Adrenal gland (tissue), 12 donors: ENCODE measurements around the gene SRGAP1. TPM values are rescaled to one million over a fixed set of nuclear protein-coding genes. Genes with fewer than 3 reads are reported as not detected.
"Not testable (repeated sequence)": the region's sequence is repeated elsewhere in the genome, so short reads cannot be mapped to it uniquely, and the experiment has no call there.

Experiments
- DNase-seq, 7 donors: peaks; one replicate each; pipeline ENCODE4 v3.0.0-alpha.2; 2019 to 2020
- H3K27ac ChIP-seq, 5 donors: fragments of 200-600 bp; sonication (generic) in 4 of 5; 1 replicate in 3 of 5; 2 replicates in 2 of 5; pipeline versions ENCODE4 v1.5.1 to v1.8.0; 2016 to 2020; ENCODE audit warnings: mild to moderate bottlenecking in 1 of 5
- H3K27me3 ChIP-seq: fragments of 200-600 bp; 2 replicates; pipeline ENCODE4 v1.8.0; 2021
- H3K36me3 ChIP-seq, 2 donors: fragments of 200-600 bp; replicated peaks in 1 of 2; 1 replicate in 1 of 2; 2 replicates in 1 of 2; pipeline versions ENCODE4 v1.5.1 to v1.8.0; 2018 to 2022
- H3K4me1 ChIP-seq, 2 donors: fragments of 200-600 bp; replicated peaks in 1 of 2; 1 replicate in 1 of 2; 2 replicates in 1 of 2; pipeline versions ENCODE4 v1.5.1 to v1.8.0; 2018 to 2021
- H3K4me3 ChIP-seq, 4 donors: fragments of 200-600 bp; sonication (generic) in 3 of 4; one replicate each; pipeline ENCODE4 v1.5.1; 2016 to 2018
- H3K9me3 ChIP-seq, 3 donors: fragments of 200-600 bp; sonication (generic) in 1 of 3; replicated peaks in 1 of 3; 1 replicate in 2 of 3; 2 replicates in 1 of 3; pipeline versions ENCODE4 v1.5.1 to v1.8.0; 2016 to 2021
- POLR2A ChIP-seq, 2 donors: fragments of 450-650 bp; IDR thresholded peaks; one replicate each; pipeline ENCODE4 v1.6.1; 2017; ENCODE audit warnings: antibody characterized with exemption in 2 of 2, mild to moderate bottlenecking in 2 of 2, moderate library complexity in 1 of 2
- whole genome bisulfite sequencing, 4 donors: extraction: QIAGEN DNeasy Blood & Tissue Kit in 2 of 4; methylation state at CpG; one replicate each; pipeline versions ENCODE4 v1.1.5 to v1.1.7; 2013 to 2017; 5-methylcytosine and 5-hydroxymethylcytosine counted together
- intact Hi-C, 2 donors: fragments of 100-400 bp; cut with DNase I; formaldehyde crosslinking; loops; one replicate each; pipeline versions ENCODE4 v1.14.1 to v1.15.0; 2022 to 2023
- polyA plus RNA-seq, 3 donors: library from polyadenylated mRNA; stranded (reverse); fragments of 200-250 nt in 2 of 3; fragments of 350-450 nt in 1 of 3; fragmentation: Illumina TruSeq in 1 of 3; extraction: RNeasy Lipid Tissue Mini Kit (QIAGEN cat#74804) in 1 of 3; gene quantifications; one replicate each; pipeline ENCODE4 v1.2.3, GENCODE V29; 2013 to 2014
- total RNA-seq, 9 donors: library from RNA; depleted of rRNA in 4 of 9; stranded (reverse); fragments of >200 nt in 4 of 9; fragments of 120-200 nt in 1 of 9; fragmentation: NEBNext Ultra II Directional in 1 of 9; extraction: Animal tissue kit (Norgen Biotek cat#: 25700) in 1 of 9; gene quantifications; one replicate each; pipeline versions ENCODE4 v1.1.0 to v1.2.4, GENCODE V29; 2013 to 2023
- TF ChIP-seq, protein P1 (sequence below), 6 experiments: fragments of 450-650 bp in 4 of 6; fragments of 200-600 bp in 2 of 6; sonication (generic) in 1 of 6; IDR thresholded peaks; 1 replicate in 5 of 6; 2 replicates in 1 of 6; pipeline versions ENCODE4 v1.5.1 to v1.8.0; 2016 to 2021; ENCODE audit warnings: antibody characterized with exemption in 6 of 6, mild to moderate bottlenecking in 2 of 6, moderate library complexity in 1 of 6
- donor health status: healthy with polysubstance abuse.
- donor health status: Bipolar disorder and iron deficiency.
- donor health status: DM: yes; HTN: yes; CAD: no.
- donor health status: DM: no; HTN: no; CAD: no.
- donor health status: DM: no; HTN: no; CAD: no.
- donor health status: DM: yes; HTN: yes; CAD: no.

SRGAP1 gene
- total and polyA plus RNA-seq, 12 donors: 2.4 to 35.6 (median 9.8) TPM

DNA sequence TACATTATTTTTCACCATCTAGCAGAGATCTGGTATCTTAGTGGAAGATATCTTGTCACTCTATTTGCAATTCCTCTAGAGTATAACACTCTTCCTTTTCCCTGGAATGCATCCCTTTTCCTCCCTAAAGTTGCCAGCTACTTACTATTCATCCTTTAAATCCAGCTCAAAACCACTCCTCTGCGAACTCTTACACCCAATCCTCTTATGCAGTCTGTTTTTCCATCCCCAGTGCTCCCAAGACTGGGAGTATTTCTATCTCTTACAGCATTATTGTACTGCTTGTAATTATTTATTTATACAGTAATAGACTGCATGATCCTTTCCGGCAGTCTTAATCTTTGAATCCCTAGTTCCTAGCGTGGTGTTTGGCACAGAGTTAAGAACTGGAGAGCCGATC, 2.9 kb upstream of the SRGAP1 start:
- intact Hi-C loops: loop anchor here (10.0 kb wide), 2 partner anchors 73 to 103 kb away; no protein-coding TSS in a partner anchor
- H3K27me3 ChIP-seq: no peaks in the 10 kb centered on the region

DNA sequence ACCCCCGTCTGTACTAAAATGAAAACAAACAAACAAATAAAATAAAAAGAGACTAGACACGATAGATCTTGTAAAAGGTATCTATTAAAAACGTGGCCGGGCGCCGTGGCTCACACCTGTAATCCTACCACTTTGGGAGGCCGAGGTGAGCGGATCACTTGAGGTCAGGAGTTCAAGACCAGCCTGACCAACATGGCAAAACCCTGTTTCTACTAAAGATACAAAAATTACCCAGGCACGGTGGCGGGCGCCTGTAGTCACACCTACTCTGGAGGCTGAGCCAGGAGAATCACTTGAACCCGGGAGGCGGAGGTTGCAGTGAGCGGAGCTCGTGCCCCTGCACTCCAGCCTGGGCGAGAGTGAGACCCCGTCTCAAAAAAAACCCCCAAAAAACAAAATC, 1.8 kb upstream of the SRGAP1 start:
- H3K27me3 ChIP-seq, H3K4me3 ChIP-seq, H3K9me3 ChIP-seq, H3K36me3 ChIP-seq: not testable (repeated sequence)
- peak overlapping the region in 1 of 5 donors; percentile 96 for H3K27ac ChIP-seq
- peak in 1 of 7 donors; percentile 32 for DNase-seq
- H3K4me1 ChIP-seq: peaks cover 3 to 22% of the 10 kb centered on the region in 2 donors
- intact Hi-C loops: loop anchor here (10.0 kb wide), 2 partner anchors 72 to 102 kb away; no protein-coding TSS in a partner anchor
- 91 to 97% (median 94%) methylated on average over 17 of the region's 17 CpGs for WGBS, 4 donors

More for the DNA sequence above, 2.9 kb upstream of the SRGAP1 start:
- H3K36me3 ChIP-seq: no peaks in the 10 kb centered on the region
- 62 to 76% (median 71%) methylated on average over 4 of the region's 4 CpGs for WGBS, 4 donors
- no peak for TF ChIP-seq POLR2A (IDR thresholded peaks at IDR 0.05)
- TF ChIP-seq, protein P1, sequence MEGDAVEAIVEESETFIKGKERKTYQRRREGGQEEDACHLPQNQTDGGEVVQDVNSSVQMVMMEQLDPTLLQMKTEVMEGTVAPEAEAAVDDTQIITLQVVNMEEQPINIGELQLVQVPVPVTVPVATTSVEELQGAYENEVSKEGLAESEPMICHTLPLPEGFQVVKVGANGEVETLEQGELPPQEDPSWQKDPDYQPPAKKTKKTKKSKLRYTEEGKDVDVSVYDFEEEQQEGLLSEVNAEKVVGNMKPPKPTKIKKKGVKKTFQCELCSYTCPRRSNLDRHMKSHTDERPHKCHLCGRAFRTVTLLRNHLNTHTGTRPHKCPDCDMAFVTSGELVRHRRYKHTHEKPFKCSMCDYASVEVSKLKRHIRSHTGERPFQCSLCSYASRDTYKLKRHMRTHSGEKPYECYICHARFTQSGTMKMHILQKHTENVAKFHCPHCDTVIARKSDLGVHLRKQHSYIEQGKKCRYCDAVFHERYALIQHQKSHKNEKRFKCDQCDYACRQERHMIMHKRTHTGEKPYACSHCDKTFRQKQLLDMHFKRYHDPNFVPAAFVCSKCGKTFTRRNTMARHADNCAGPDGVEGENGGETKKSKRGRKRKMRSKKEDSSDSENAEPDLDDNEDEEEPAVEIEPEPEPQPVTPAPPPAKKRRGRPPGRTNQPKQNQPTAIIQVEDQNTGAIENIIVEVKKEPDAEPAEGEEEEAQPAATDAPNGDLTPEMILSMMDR (IDR thresholded peaks at IDR 0.05): no peak
- H3K27ac ChIP-seq: peak overlapping the region in 1 of 5 donors; percentile 15
- H3K4me1 ChIP-seq: peaks cover 3 to 11% of the 10 kb centered on the region in 2 donors
- no peak overlapping the region for H3K4me3 ChIP-seq
- H3K9me3 ChIP-seq: no peaks in the 10 kb centered on the region
- no peak for DNase-seq

- TF ChIP-seq, protein P1 (IDR thresholded peaks at IDR 0.05): no peak
- H3K27ac ChIP-seq: peak overlapping the region in 4 of 5 donors; percentile 43 to 96 (median 92)
- DNase-seq: no peak
- WGBS, 4 donors: 8 to 20% (median 10%) methylated on average over 10 to 28 of the region's 28 CpGs
- no peaks in the 10 kb centered on the region for H3K36me3 ChIP-seq
- no peaks in the 10 kb centered on the region for H3K27me3 ChIP-seq
- H3K4me3 ChIP-seq: peak overlapping the region in 3 of 4 donors; percentile 29 to 76 (median 45)
- intact Hi-C loops: loop anchor here (10.0 kb wide), 2 partner anchors 72 to 102 kb away; no protein-coding TSS in a partner anchor
- no peaks in the 10 kb centered on the region for H3K9me3 ChIP-seq
- H3K4me1 ChIP-seq: peaks cover 3 to 23% of the 10 kb centered on the region in 2 donors
Observed at GRCh38 chr12:63843254-63843720, 1.2 kb upstream of the SRGAP1 start.

- TF ChIP-seq, protein P1 (IDR thresholded peaks at IDR 0.05): peak; percentile 50 to 99 (median 88)
- peak; percentile 79 for TF ChIP-seq POLR2A (IDR thresholded peaks at IDR 0.05)
- 0 to 1% (median 0%) methylated on average over 7 to 80 of the region's 80 CpGs; no CpG with 5 or more reads in 1 of the 4 donors for WGBS, 4 donors
- DNase-seq: peak; percentile 91 to 95 (median 94)
- peaks cover 3 to 25% of the 10 kb centered on the region in 2 donors for H3K4me1 ChIP-seq
- intact Hi-C loops: loop anchor here (2.0 to 10.0 kb wide), 3 partner anchors 71 to 339 kb away; no protein-coding TSS in a partner anchor
- peak overlapping the region in 3 of 4 donors; percentile 38 to 76 (median 45) for H3K4me3 ChIP-seq
- peak overlapping the region; percentile 61 to 96 (median 90) for H3K27ac ChIP-seq
- no peaks in the 10 kb centered on the region for H3K9me3 ChIP-seq
- H3K27me3 ChIP-seq: no peaks in the 10 kb centered on the region
- no peaks in the 10 kb centered on the region for H3K36me3 ChIP-seq
Observed at GRCh38 chr12:63843721-63844390, 644 bp upstream of the SRGAP1 start.
